IMR-90 (cell line): Measurements from ENCODE around the gene APCDD1L. TPM values are rescaled to one million over a fixed set of nuclear protein-coding genes. Genes with fewer than 3 reads are reported as not detected.

Experiments used
- ATAC-seq: fragments of 200-7000 bp; cut with Tn5 transposase; 2 replicates; pipeline ENCODE4 v1.9.1; 2020; ENCODE audit warnings: low read depth, mild to moderate bottlenecking, moderate library complexity
- BruUV-seq: library from RNA; stranded (reverse); fragments of 400-500 nt; replicated peaks from 2 replicates; lab custom pipeline; 2021; lab: Mats Ljungman, UMichigan
- CTCF ChIA-PET: fragments of 300-600 bp; formaldehyde crosslinking; extraction: SDS; loops from one replicate; lab custom pipeline; 2021; ENCODE audit warnings: antibody characterized with exemption; lab: Yijun Ruan, JAX
- POLR2A ChIA-PET: fragments of 300-600 bp; sonication (Branson Sonifier 250); formaldehyde crosslinking; loops from one replicate; lab custom pipeline; 2022; ENCODE audit warnings: antibody characterized with exemption; ENCODE audit not compliant: unreplicated experiment; lab: Charles Lee
- DNase-seq: peaks from one replicate; pipeline ENCODE4 v3.0.0; 2013
- H2AFZ ChIP-seq: replicated peaks from 2 replicates; pipeline ENCODE3; 2013; ENCODE audit warnings: low read length, mild to moderate bottlenecking; ENCODE audit not compliant: poor library complexity
- H2AK5ac ChIP-seq: 2 replicates; pipeline ENCODE4 v1.6.1; 2013; ENCODE audit warnings: low read depth, low read length, inconsistent platforms
- H2AK9ac ChIP-seq: replicated peaks from 2 replicates; pipeline ENCODE3; 2013; ENCODE audit warnings: mild to moderate bottlenecking, low read depth, low read length, moderate library complexity; ENCODE audit not compliant: poor library complexity
- H2BK120ac ChIP-seq: 2 replicates; pipeline ENCODE4 v1.6.1; 2013; ENCODE audit warnings: low read depth, low read length, inconsistent platforms
- H2BK15ac ChIP-seq: 3 replicates; pipeline ENCODE4 v1.6.1; 2013; ENCODE audit warnings: low read depth, low read length, inconsistent platforms
- H2BK20ac ChIP-seq: 2 replicates; pipeline ENCODE4 v1.6.1; 2013; ENCODE audit warnings: low read depth, mild to moderate bottlenecking, inconsistent platforms, low read length, moderate library complexity
- H2BK5ac ChIP-seq: 2 replicates; pipeline ENCODE4 v1.6.1; 2013; ENCODE audit warnings: mild to moderate bottlenecking, low read depth, low read length, inconsistent platforms; ENCODE audit not compliant: poor library complexity, severe bottlenecking
- H3K14ac ChIP-seq: replicated peaks from 2 replicates; pipeline ENCODE4 v1.6.1; 2013; ENCODE audit warnings: low read depth, low read length, inconsistent platforms
- H3K18ac ChIP-seq: 2 replicates; pipeline ENCODE4 v1.6.1; 2013; ENCODE audit warnings: low read depth, low read length, control low read depth
- H3K23ac ChIP-seq: 2 replicates; pipeline ENCODE4 v1.6.1; 2013; ENCODE audit warnings: low read depth, low read length, inconsistent platforms
- H3K27ac ChIP-seq: 2 replicates; pipeline ENCODE4 v1.5.1; 2013; ENCODE audit warnings: mild to moderate bottlenecking, control low read depth, low read length; ENCODE audit not compliant: insufficient read depth
- H3K27me3 ChIP-seq: 2 replicates; pipeline ENCODE4 v1.6.1; 2013; ENCODE audit warnings: low read length; ENCODE audit not compliant: control insufficient read depth, insufficient read depth
- H3K36me3 ChIP-seq: 2 replicates; pipeline ENCODE4 v1.6.1; 2013; ENCODE audit warnings: low read length, mixed read lengths; ENCODE audit not compliant: control insufficient read depth, insufficient read depth
- H3K4ac ChIP-seq: 2 replicates; pipeline ENCODE4 v1.6.1; 2013; ENCODE audit warnings: low read depth, low read length, inconsistent platforms
- H3K4me1 ChIP-seq: 2 replicates; pipeline ENCODE4 v1.6.1; 2013; ENCODE audit warnings: low read length, mixed read lengths; ENCODE audit not compliant: control insufficient read depth, insufficient read depth
- H3K4me2 ChIP-seq: 2 replicates; pipeline ENCODE4 v1.6.1; 2013; ENCODE audit warnings: low read depth, mild to moderate bottlenecking, control low read depth, low read length, moderate library complexity
- H3K4me3 ChIP-seq: 2 replicates; pipeline ENCODE4 v1.5.1; 2013; ENCODE audit warnings: low read depth, mild to moderate bottlenecking, control low read depth, low read length, moderate library complexity; ENCODE audit not compliant: insufficient read depth
- H3K56ac ChIP-seq: 2 replicates; pipeline ENCODE4 v1.6.1; 2013; ENCODE audit warnings: low read length, inconsistent platforms; ENCODE audit not compliant: insufficient read depth; ENCODE audit errors: extremely low read depth
- H3K79me1 ChIP-seq, 2 experiments: 2 replicates each; pipeline ENCODE4 v1.6.1; 2013; ENCODE audit warnings: low read length in 2 of 2, inconsistent platforms in 1 of 2, low read depth in 1 of 2
- H3K9ac ChIP-seq: 2 replicates; pipeline ENCODE4 v1.6.1; 2013; ENCODE audit warnings: low read depth, low read length, control low read depth
- H3K9me1 ChIP-seq: 2 replicates; pipeline ENCODE4 v1.6.1; 2013; ENCODE audit warnings: low read length, inconsistent platforms; ENCODE audit not compliant: insufficient read depth
- H3K9me3 ChIP-seq: 2 replicates; pipeline ENCODE4 v1.6.1; 2013; ENCODE audit warnings: low read length; ENCODE audit not compliant: control insufficient read depth, insufficient read depth
- H4K20me1 ChIP-seq: 2 replicates; pipeline ENCODE4 v1.6.1; 2013; ENCODE audit warnings: low read length, inconsistent platforms; ENCODE audit not compliant: insufficient read depth
- H4K5ac ChIP-seq: 2 replicates; pipeline ENCODE4 v1.6.1; 2013; ENCODE audit warnings: mild to moderate bottlenecking, low read depth, low read length, control low read depth
- H4K8ac ChIP-seq, 2 experiments: 2 replicates each; pipeline ENCODE4 v1.6.1; 2013; ENCODE audit warnings: low read depth in 2 of 2, low read length in 2 of 2, control low read depth in 1 of 2, inconsistent platforms in 1 of 2
- H4K91ac ChIP-seq: 2 replicates; pipeline ENCODE4 v1.6.1; 2013; ENCODE audit warnings: low read depth, low read length, inconsistent platforms; ENCODE audit not compliant: insufficient read depth
- CEBPB ChIP-seq: IDR thresholded peaks from 2 replicates; pipeline ENCODE4 v1.6.1; 2012; ENCODE audit warnings: low read depth, low read length, improper control_type of control experiment
- CHD1 ChIP-seq: IDR thresholded peaks from 2 replicates; pipeline ENCODE4 v1.6.1; 2012; ENCODE audit warnings: low read depth, low read length, improper control_type of control experiment
- CTCF ChIP-seq: conservative IDR thresholded peaks from 2 replicates; pipeline ENCODE4 v1.5.1; 2012; ENCODE audit warnings: mild to moderate bottlenecking, low read depth, low read length, improper control_type of control experiment
- MAFK ChIP-seq: IDR thresholded peaks from 2 replicates; pipeline ENCODE4 v1.6.1; 2012; ENCODE audit warnings: low read depth, low read length, improper control_type of control experiment
- NFE2L2 ChIP-seq: fragments of 150-350 bp; IDR thresholded peaks from 2 replicates; pipeline ENCODE4 v1.6.1; 2016; ENCODE audit warnings: low read depth, mild to moderate bottlenecking, low read length
- POLR2A ChIP-seq: IDR thresholded peaks from 2 replicates; pipeline ENCODE4 v1.6.1; 2012; ENCODE audit warnings: mild to moderate bottlenecking, low read depth, low read length
- RAD21 ChIP-seq: IDR thresholded peaks from 2 replicates; pipeline ENCODE4 v1.6.1; 2012; ENCODE audit warnings: low read length, improper control_type of control experiment
- RCOR1 ChIP-seq: IDR thresholded peaks from 2 replicates; pipeline ENCODE4 v1.6.1; 2012; ENCODE audit warnings: mild to moderate bottlenecking, low read length, improper control_type of control experiment; ENCODE audit not compliant: insufficient replicate concordance
- WGBS, 2 experiments: methylation state at CpG; one replicate each; pipeline versions ENCODE4 v1.1.5 to v1.1.7; 2013; ENCODE audit warnings: missing lambda C conversion rate in 2 of 2; ENCODE audit not compliant: insufficient read length in 1 of 2; ENCODE audit errors: extremely low coverage in 2 of 2; 5-methylcytosine and 5-hydroxymethylcytosine counted together
- dilution Hi-C: fragments of 300-500 bp; cut with HindIII; formaldehyde crosslinking; loops from one replicate; pipeline ENCODE4 v1.14.3; 2018; ENCODE audit warnings: low sequenced_read_pairs; ENCODE audit not compliant: unreplicated experiment
- in situ Hi-C: fragments of 300-500 bp; cut with MboI; formaldehyde crosslinking; loops from 3 replicates; pipeline ENCODE4 v1.14.3; 2019; ENCODE audit warnings: low sequenced_read_pairs, inconsistent platforms, mixed read lengths
- intact Hi-C: fragments of 100-400 bp; cut with micrococcal nuclease; formaldehyde crosslinking; loops from 2 replicates; pipeline ENCODE4 v1.10.0; 2022
- polyA plus RNA-seq, 3 experiments: library from polyadenylated mRNA; depleted of rRNA; stranded (reverse); fragments of >200 nt; gene quantifications; 2 replicates each; pipeline ENCODE4 v1.2.3, GENCODE V29; 2012; ENCODE audit warnings: low replicate concordance in 1 of 3
- total RNA-seq: library from RNA; depleted of rRNA; stranded (reverse); fragments of >200 nt; gene quantifications from 2 replicates; pipeline ENCODE4 v1.2.3, GENCODE V29; 2012

The APCDD1L gene
- total and polyA plus RNA-seq, 2 of the 4 experiments (the other 2 are of a cell fraction), result 2.5 to 18.3 TPM

- Histone ChIP-seq H2BK15ac (peak overlapping the region; percentile 63; the same call in 1 of the 3 replicates), H3K23ac (no peak overlapping the region), H3K36me3 (no peaks in the 10 kb centered on the region), H4K8ac (no peak overlapping the region), H3K27me3 (no peaks in the 10 kb centered on the region), H2BK20ac (0 out of 2 replicates have a peak overlapping the region, but pooled peaks have one; percentile 29), H3K18ac (no peak overlapping the region), H4K5ac (no peak overlapping the region), H3K9me3 (no peaks in the 10 kb centered on the region), H3K56ac (no peak overlapping the region), H3K4me3 (no peak overlapping the region), H3K4me2 (no peak overlapping the region), H2BK5ac (no peak overlapping the region), H2AK9ac (no peak overlapping the region), H3K4ac (peak overlapping the region; percentile 18; the same call in 1 of the 2 replicates), H3K4me1 (peaks cover 40% of the 10 kb centered on the region), H4K91ac (no peak overlapping the region), H3K9ac (no peak overlapping the region), H3K27ac (no peak overlapping the region), H2AFZ (no peak overlapping the region), H2BK120ac (0 out of 2 replicates have a peak overlapping the region, but pooled peaks have one; percentile 75), H3K9me1 (peaks cover 31% of the 10 kb centered on the region; the same call in 1 of the 2 replicates), H3K79me1 (peaks cover 0 to 5% of the 10 kb centered on the region in 2 experiments; a peak in 1 of 4 replicates), H2AK5ac (peak overlapping the region; percentile 24; the same call in 1 of the 2 replicates), H3K14ac (no peak overlapping the region; the same call in 1 of the 2 replicates), H4K20me1 (no peaks in the 10 kb centered on the region)
- intact Hi-C loops (no loop called here), in situ Hi-C loops (no loop called here), dilution Hi-C loops (no loop called here)
- ChIA-PET POLR2A (no interaction called here), CTCF (no interaction called here)
- no peak for DNase-seq
- no TSS peak for BruUV-seq
- TF ChIP-seq MAFK (no peak), RCOR1 (no peak), CTCF (no peak), NFE2L2 (no peak), CHD1 (no peak), CEBPB (no peak), RAD21 (no peak), POLR2A (no peak)
- ATAC-seq, result no peak
- no CpG with 5 or more reads among the region's 11 CpGs for WGBS, 2 experiments
Observed at GRCh38 chr20:58552366-58552934, 37.3 kb upstream of the APCDD1L start.
